ENCODE data around the gene KIAA0825. TPM values are rescaled to one million over a fixed set of nuclear protein-coding genes. Genes with fewer than 3 reads are reported as not detected.
A peak's percentile ranks its signal among the peaks of the same experiment; 100 is the strongest.

KIAA0825 gene
- total RNA-seq, 1 experiment from 2014 or later: 1.3 TPM

- TF ChIP-seq MLX (CRISPR knock-in tag; IDR thresholded peaks at IDR 0.05) (no peak), IRF2 (CRISPR knock-in tag; IDR thresholded peaks at IDR 0.05; ENCODE audit: borderline replicate concordance, low read depth) (no peak), NR1H2 (CRISPR knock-in tag; IDR thresholded peaks at IDR 0.05) (no peak), GABPB1 (CRISPR knock-in tag; IDR thresholded peaks at IDR 0.05) (no peak), ELF4 (CRISPR knock-in tag; IDR thresholded peaks at IDR 0.05; ENCODE audit: low read depth) (no peak), E2F4 (CRISPR knock-in tag; IDR thresholded peaks at IDR 0.05; ENCODE audit: borderline replicate concordance, low read depth) (no peak), OVOL2 (CRISPR knock-in tag; IDR thresholded peaks at IDR 0.05; ENCODE audit: borderline replicate concordance) (no peak), USF2 (CRISPR knock-in tag; IDR thresholded peaks at IDR 0.05) (no peak), SOX15 (CRISPR knock-in tag; IDR thresholded peaks at IDR 0.05) (no peak), ATF1 (CRISPR knock-in tag; IDR thresholded peaks at IDR 0.05) (no peak), HMGA2 (CRISPR knock-in tag; IDR thresholded peaks at IDR 0.05) (no peak)
- TF ChIP-seq, protein P1, sequence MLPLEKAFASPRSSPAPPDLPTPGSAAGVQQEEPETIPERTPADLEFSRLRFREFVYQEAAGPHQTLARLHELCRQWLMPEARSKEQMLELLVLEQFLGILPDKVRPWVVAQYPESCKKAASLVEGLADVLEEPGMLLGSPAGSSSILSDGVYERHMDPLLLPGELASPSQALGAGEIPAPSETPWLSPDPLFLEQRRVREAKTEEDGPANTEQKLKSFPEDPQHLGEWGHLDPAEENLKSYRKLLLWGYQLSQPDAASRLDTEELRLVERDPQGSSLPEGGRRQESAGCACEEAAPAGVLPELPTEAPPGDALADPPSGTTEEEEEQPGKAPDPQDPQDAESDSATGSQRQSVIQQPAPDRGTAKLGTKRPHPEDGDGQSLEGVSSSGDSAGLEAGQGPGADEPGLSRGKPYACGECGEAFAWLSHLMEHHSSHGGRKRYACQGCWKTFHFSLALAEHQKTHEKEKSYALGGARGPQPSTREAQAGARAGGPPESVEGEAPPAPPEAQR (CRISPR knock-in tag; IDR thresholded peaks at IDR 0.05): no peak
Observed at GRCh38 chr5:94667937-94668336, 49.5 kb upstream of the KIAA0825 start (continued).

DNA sequence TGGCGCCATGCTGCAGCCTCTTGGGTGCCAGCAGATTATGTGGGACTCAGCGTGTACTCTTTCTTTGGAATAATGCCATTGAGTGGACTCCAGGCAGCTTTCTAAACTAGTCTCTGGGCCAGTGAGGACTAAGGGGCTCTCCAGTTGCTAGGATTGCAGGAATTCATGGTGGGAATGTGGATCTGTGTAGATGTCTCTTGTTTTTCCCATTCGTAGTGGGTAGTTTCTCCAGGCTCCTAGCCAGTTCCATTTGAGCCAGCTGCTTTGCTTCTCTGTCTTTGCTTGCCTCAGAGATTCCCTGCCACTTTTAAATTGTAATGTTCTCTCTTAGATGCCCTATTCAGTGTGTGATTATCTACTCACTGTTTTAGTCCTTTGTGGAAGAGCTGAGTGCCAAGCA lies 42.7 kb upstream of the KIAA0825 start:
- no peak overlapping the region for H3K4me3 Mint-ChIP-seq
- POLR2A ChIA-PET: no interaction called here
- no peak for DNase-seq (ENCODE audit: low spot score)
- CTCF ChIA-PET: no interaction called here
- H3K27ac Mint-ChIP-seq: peak overlapping the region; percentile 45; the same call in 1 of the 2 replicates
- no peak for ATAC-seq
- H3K9me3 Mint-ChIP-seq: peaks cover 31% of the 10 kb centered on the region
- H3K36me3 Mint-ChIP-seq: peaks cover 48% of the 10 kb centered on the region
- H3K27me3 Mint-ChIP-seq (ENCODE audit: low read depth): no peaks in the 10 kb centered on the region
- H3K4me1 Mint-ChIP-seq: no peaks in the 10 kb centered on the region
- TF ChIP-seq ZNF232 (CRISPR knock-in tag; IDR thresholded peaks at IDR 0.05) (no peak), NFATC4 (CRISPR knock-in tag; IDR thresholded peaks at IDR 0.05) (no peak), FOXK1 (CRISPR knock-in tag; IDR thresholded peaks at IDR 0.05) (no peak), ZBTB21 (CRISPR knock-in tag; IDR thresholded peaks at IDR 0.05; ENCODE audit: borderline replicate concordance) (no peak), RORB (CRISPR knock-in tag; IDR thresholded peaks at IDR 0.05) (no peak), ATF2 (CRISPR knock-in tag; IDR thresholded peaks at IDR 0.05; ENCODE audit: borderline replicate concordance, low read depth) (no peak), OVOL2 (CRISPR knock-in tag; IDR thresholded peaks at IDR 0.05; ENCODE audit: borderline replicate concordance) (no peak), ZNF121 (CRISPR knock-in tag; IDR thresholded peaks at IDR 0.05) (no peak), MLX (CRISPR knock-in tag; IDR thresholded peaks at IDR 0.05) (no peak), ELF4 (CRISPR knock-in tag; IDR thresholded peaks at IDR 0.05; ENCODE audit: low read depth) (no peak), STAT6 (CRISPR knock-in tag; conservative IDR thresholded peaks at IDR 0.05; ENCODE audit: low read depth) (no peak), ZNF512 (CRISPR knock-in tag; IDR thresholded peaks at IDR 0.05; ENCODE audit: borderline replicate concordance) (no peak), FOXP1 (CRISPR knock-in tag; IDR thresholded peaks at IDR 0.05; ENCODE audit: borderline replicate concordance) (no peak)
- TF ChIP-seq, protein P2, sequence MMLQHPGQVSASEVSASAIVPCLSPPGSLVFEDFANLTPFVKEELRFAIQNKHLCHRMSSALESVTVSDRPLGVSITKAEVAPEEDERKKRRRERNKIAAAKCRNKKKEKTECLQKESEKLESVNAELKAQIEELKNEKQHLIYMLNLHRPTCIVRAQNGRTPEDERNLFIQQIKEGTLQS (CRISPR knock-in tag; conservative IDR thresholded peaks at IDR 0.05): no peak
